ENCODE measurements around the gene SLC27A3. TPM values are rescaled to one million over a fixed set of nuclear protein-coding genes. Genes with fewer than 3 reads are reported as not detected.

SLC27A3 gene
- total RNA-seq, result 10 to 100 TPM; 18.2 to 20.5 TPM
- 1 to 10 TPM; 7.9 to 9.2 TPM for polyA plus RNA-seq

- ChIA-PET POLR2A (ENCODE audit: partially characterized antibody) (interaction anchor here (0.8 to 3.1 kb wide), 17 partner anchors 9 to 216 kb away, joined by 3 to 26 read pairs (median 6); partner anchors contain the start of genes CHTOP, CREB3L4, CRTC2 and DENND4B), CTCF (ENCODE audit: partially characterized antibody) (interaction anchor here (0.7 to 2.2 kb wide), 4 partner anchors 98 to 212 kb away, joined by 3 to 7 read pairs (median 4); partner anchors contain the start of genes CREB3L4 and RAB13)
- H3K4me1 ChIP-seq (ENCODE audit: insufficient read depth, low read length), result peaks cover 20% of the 10 kb centered on the region
Measured at GRCh38 chr1:153774780-153775457, at the start of gene SLC27A3. Gene SLC27A3, plus strand, starts transcription at chr1:153775407. Its CDS starts 91 bp downstream, at chr1:153775498.

GRCh38 chr1:153727463-153728304 is 47.5 kb upstream of the SLC27A3 start, which contains the start of gene INTS3:
Gene INTS3, plus strand, starts transcription at chr1:153728050. Its CDS starts 585 bp downstream, at chr1:153728635.
- Histone ChIP-seq H3K4me3 (ENCODE audit: low read length in 2 of 2) (peak within 1 kb of the TSS; percentile 79 to 98), H3K27me3 (ENCODE audit: insufficient read depth, low read length) (no peaks in the 10 kb centered on the region), H3K36me3 (ENCODE audit: insufficient read depth, low read length) (no peaks in the 10 kb centered on the region), H3K27ac (ENCODE audit: low read depth, low read length) (peak within 1 kb of the TSS; percentile 93), H3K9me3 (ENCODE audit: control insufficient read depth in 1 of 2, low read length in 2 of 2) (no peaks in the 10 kb centered on the region), H3K4me1 (ENCODE audit: insufficient read depth, low read length) (peaks cover 32% of the 10 kb centered on the region)
- Mint-ChIP-seq H3K4me3 (peak within 1 kb of the TSS; percentile 88 to 96 (median 93)), H3K27me3 (no peaks in the 10 kb centered on the region), H3K4me1 (peaks cover 19 to 36% (median 29%) of the 10 kb centered on the region in 4 donors), H3K36me3 (peaks cover 8% of the 10 kb centered on the region in 2 donors), H3K9me3 (peaks cover 0 to 2% (median 0%) of the 10 kb centered on the region in 8 donors), H3K27ac (peak within 1 kb of the TSS; percentile 93 to 99 (median 97))
- intact Hi-C loops (cut with micrococcal nuclease), result loop anchor here (1.0 to 2.0 kb wide), 5 partner anchors 22 to 195 kb away; partner anchors contain the start of genes CHTOP and GATAD2B
- ChIA-PET CTCF (ENCODE audit: partially characterized antibody) (interaction anchor here (1.0 kb wide), 1 partner anchor 55 kb away, joined by 3 read pairs; no protein-coding TSS in a partner anchor), POLR2A (ENCODE audit: partially characterized antibody) (interaction anchor here (0.6 to 1.9 kb wide), 19 partner anchors 8 to 264 kb away, joined by 3 to 15 read pairs (median 4); partner anchors contain the start of genes CHTOP, CREB3L4, GATAD2B and ILF2)
- DNase-seq, result peak; percentile 98 to 100 (median 99)

More at GRCh38 chr1:153774780-153775457, at the start of gene SLC27A3:
- intact Hi-C loops (cut with micrococcal nuclease), result loop anchor here (1.0 kb wide), 1 partner anchor 8 kb away; no protein-coding TSS in a partner anchor
- no peaks in the 10 kb centered on the region for H3K9me3 ChIP-seq (ENCODE audit: control insufficient read depth in 1 of 2, low read length in 2 of 2)
- Mint-ChIP-seq H3K36me3 (peaks cover 0 to 17% of the 10 kb centered on the region in 2 donors), H3K9me3 (no peaks in the 10 kb centered on the region), H3K27me3 (no peaks in the 10 kb centered on the region), H3K4me1 (peaks cover 12 to 31% (median 15%) of the 10 kb centered on the region in 4 donors), H3K4me3 (peak within 1 kb of the TSS; percentile 81 to 88 (median 84)), H3K27ac (peak within 1 kb of the TSS; percentile 43 to 90 (median 68))
- H3K27me3 ChIP-seq (ENCODE audit: insufficient read depth, low read length), result no peaks in the 10 kb centered on the region
- no peak for DNase-seq
- H3K36me3 ChIP-seq (ENCODE audit: insufficient read depth, low read length), result no peaks in the 10 kb centered on the region
- H3K4me3 ChIP-seq (ENCODE audit: low read length in 2 of 2), result peak within 1 kb of the TSS; percentile 47 to 71
- H3K27ac ChIP-seq (ENCODE audit: low read depth, low read length), result peak within 1 kb of the TSS; percentile 47

GRCh38 chr1:153728305-153729066 is 46.7 kb upstream of the SLC27A3 start:
- Mint-ChIP-seq H3K4me1 (peaks cover 19 to 36% (median 29%) of the 10 kb centered on the region in 4 donors), H3K9me3 (peaks cover 0 to 2% (median 0%) of the 10 kb centered on the region in 8 donors), H3K27me3 (no peaks in the 10 kb centered on the region), H3K4me3 (peak overlapping the region; percentile 88 to 96 (median 93)), H3K36me3 (peaks cover 8% of the 10 kb centered on the region in 2 donors), H3K27ac (peak overlapping the region; percentile 93 to 99 (median 97))
- Histone ChIP-seq H3K27me3 (ENCODE audit: insufficient read depth, low read length) (no peaks in the 10 kb centered on the region), H3K9me3 (ENCODE audit: control insufficient read depth in 1 of 2, low read length in 2 of 2) (no peaks in the 10 kb centered on the region), H3K4me3 (ENCODE audit: low read length in 2 of 2) (peak overlapping the region; percentile 79 to 98), H3K4me1 (ENCODE audit: insufficient read depth, low read length) (peaks cover 32% of the 10 kb centered on the region), H3K27ac (ENCODE audit: low read depth, low read length) (peak overlapping the region; percentile 93), H3K36me3 (ENCODE audit: insufficient read depth, low read length) (no peaks in the 10 kb centered on the region)
- POLR2A ChIA-PET (ENCODE audit: partially characterized antibody), result interaction anchor here (0.5 to 1.9 kb wide), 16 partner anchors 8 to 262 kb away, joined by 3 to 15 read pairs (median 4); partner anchors contain the start of genes CHTOP, ILF2 and RPS27
- intact Hi-C loops (cut with micrococcal nuclease), result loop anchor here (2.0 kb wide), 1 partner anchor 54 kb away; no protein-coding TSS in a partner anchor
- DNase-seq, result peak in 1 of 5 donors; percentile 9
- CTCF ChIA-PET (ENCODE audit: partially characterized antibody), result no interaction called here

GRCh38 chr1:153730468-153730988 is 44.7 kb upstream of the SLC27A3 start:
- Mint-ChIP-seq H3K27ac (peak overlapping the region in 5 of 7 donors; percentile 35 to 97 (median 77)), H3K4me3 (peak overlapping the region in 6 of 8 donors; percentile 10 to 43 (median 22)), H3K27me3 (no peaks in the 10 kb centered on the region), H3K36me3 (peaks cover 9 to 15% of the 10 kb centered on the region in 2 donors), H3K9me3 (peaks cover 0 to 2% (median 0%) of the 10 kb centered on the region in 8 donors), H3K4me1 (peaks cover 22 to 36% (median 30%) of the 10 kb centered on the region in 4 donors)
- H3K4me3 ChIP-seq (ENCODE audit: low read length in 2 of 2), result no peak overlapping the region
- intact Hi-C loops (cut with micrococcal nuclease), result no loop called here
- peaks cover 32% of the 10 kb centered on the region for H3K4me1 ChIP-seq (ENCODE audit: insufficient read depth, low read length)
- no peak for DNase-seq
- no peaks in the 10 kb centered on the region for H3K36me3 ChIP-seq (ENCODE audit: insufficient read depth, low read length)
- POLR2A ChIA-PET (ENCODE audit: partially characterized antibody), result interaction anchor here (1.4 kb wide), 1 partner anchor 10 kb away, joined by 3 read pairs; no protein-coding TSS in a partner anchor
- CTCF ChIA-PET (ENCODE audit: partially characterized antibody), result interaction anchor here (1.3 kb wide), 1 partner anchor 256 kb away, joined by 4 read pairs; the partner anchor contains the start of gene RAB13
- H3K9me3 ChIP-seq (ENCODE audit: control insufficient read depth in 1 of 2, low read length in 2 of 2), result no peaks in the 10 kb centered on the region
- no peak overlapping the region for H3K27ac ChIP-seq (ENCODE audit: low read depth, low read length)
- no peaks in the 10 kb centered on the region for H3K27me3 ChIP-seq (ENCODE audit: insufficient read depth, low read length)

- H3K27ac ChIP-seq (ENCODE audit: low read depth, low read length), result no peak overlapping the region
- Mint-ChIP-seq H3K4me3 (no peak overlapping the region), H3K27me3 (no peaks in the 10 kb centered on the region), H3K36me3 (peaks cover 11 to 15% of the 10 kb centered on the region in 2 donors), H3K27ac (no peak overlapping the region), H3K9me3 (peaks cover 0 to 2% (median 0%) of the 10 kb centered on the region in 8 donors), H3K4me1 (peaks cover 18 to 28% (median 21%) of the 10 kb centered on the region in 4 donors)
- ChIA-PET CTCF (ENCODE audit: partially characterized antibody) (interaction anchor here (0.9 to 1.4 kb wide), 3 partner anchors 14 to 225 kb away, joined by 3 to 4 read pairs (median 3); no protein-coding TSS in a partner anchor), POLR2A (ENCODE audit: partially characterized antibody) (interaction anchor here (1.0 kb wide), 1 partner anchor 256 kb away, joined by 4 read pairs; no protein-coding TSS in a partner anchor)
- H3K9me3 ChIP-seq (ENCODE audit: control insufficient read depth in 1 of 2, low read length in 2 of 2), result no peaks in the 10 kb centered on the region
- DNase-seq, result no peak
- H3K4me3 ChIP-seq (ENCODE audit: low read length in 2 of 2), result no peak overlapping the region
- intact Hi-C loops (cut with micrococcal nuclease), result no loop called here
- peaks cover 18% of the 10 kb centered on the region for H3K4me1 ChIP-seq (ENCODE audit: insufficient read depth, low read length)
- no peaks in the 10 kb centered on the region for H3K27me3 ChIP-seq (ENCODE audit: insufficient read depth, low read length)
- H3K36me3 ChIP-seq (ENCODE audit: insufficient read depth, low read length), result no peaks in the 10 kb centered on the region
Measured at GRCh38 chr1:153733970-153734369, 41.2 kb upstream of the SLC27A3 start.
